Effector CD4-positive, alpha-beta T cell (primary cell): ENCODE data around the gene DLX2.

Experiments
- DNase-seq: peaks from one replicate; pipeline ENCODE4 v3.0.0-alpha.2; 2020

The DLX2 gene

DNA sequence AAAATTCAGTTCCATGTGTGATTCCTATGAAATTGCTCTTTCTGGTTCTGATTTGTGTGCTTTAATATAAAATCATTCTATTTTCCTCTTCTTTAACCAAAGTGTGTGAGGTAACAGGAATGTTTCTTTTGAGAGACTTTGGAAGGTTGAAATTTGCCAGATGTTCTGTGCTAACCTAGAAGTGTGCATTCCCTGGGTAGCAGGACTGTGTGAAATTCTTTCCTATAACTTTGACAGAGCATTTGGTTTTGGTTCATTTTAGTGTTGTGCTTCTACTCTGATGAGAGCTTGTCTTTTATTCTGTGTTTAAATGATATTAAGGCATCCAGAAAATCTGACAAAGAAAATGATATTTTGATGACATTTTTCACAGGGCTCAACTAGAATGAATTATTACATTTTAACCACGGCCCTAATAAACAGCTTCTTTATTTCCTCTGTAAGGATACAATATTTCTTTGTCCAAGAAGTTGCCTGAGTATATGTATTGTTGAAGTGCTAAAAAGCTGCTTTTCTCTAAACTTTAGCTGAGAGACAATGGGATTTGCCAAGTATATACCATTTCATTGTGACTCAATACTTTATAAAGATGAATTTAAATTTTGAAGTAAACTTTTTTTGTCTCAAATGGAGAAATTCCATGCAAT is 52.1 kb downstream of the DLX2 start:
- no peak for DNase-seq

DNA sequence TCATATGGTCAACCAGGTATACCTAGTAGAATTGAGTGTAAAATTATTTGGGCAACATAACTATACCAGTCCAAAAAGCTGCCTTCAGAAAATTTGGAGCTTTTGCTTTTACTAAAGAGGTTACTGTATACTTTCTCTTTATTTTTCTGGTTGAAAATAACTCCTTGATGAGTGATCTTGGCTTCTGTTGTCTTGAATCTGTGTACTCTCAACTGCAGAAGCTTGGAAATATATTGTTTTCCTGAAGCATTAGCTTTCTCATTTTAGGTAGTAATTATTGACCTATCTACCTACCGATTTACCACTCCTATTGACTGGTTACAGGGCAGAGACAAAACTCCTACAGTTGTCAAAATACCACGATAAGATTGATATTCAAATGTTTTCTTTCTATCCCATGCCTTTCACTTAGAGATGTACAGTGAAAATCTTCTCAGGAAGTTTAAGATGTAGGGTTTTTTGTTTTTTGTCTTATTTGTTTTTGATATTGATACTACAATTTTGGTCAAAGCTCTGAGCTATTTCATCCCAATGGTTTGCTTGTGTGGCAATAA is 53.1 kb downstream of the DLX2 start:
- DNase-seq, result no peak
